Gastrocnemius medialis (tissue), 4 donors: ENCODE results near the gene DPP3.

Experiments used
- CTCF ChIP-seq, 5 experiments: fragments of 450-650 bp in 3 of 5; fragments of 200-600 bp in 2 of 5; sonication (generic) in 2 of 5; IDR thresholded peaks in 4 of 5; conservative IDR thresholded peaks in 1 of 5; 1 replicate in 4 of 5; 2 replicates in 1 of 5; pipeline ENCODE4 v1.5.1; 2016 to 2019; ENCODE audit warnings: antibody characterized with exemption in 5 of 5, mild to moderate bottlenecking in 3 of 5, moderate library complexity in 3 of 5
- POLR2A ChIP-seq, 2 donors: fragments of 450-650 bp; IDR thresholded peaks; one replicate each; pipeline ENCODE4 v1.6.1; 2017; ENCODE audit warnings: antibody characterized with exemption in 2 of 2, mild to moderate bottlenecking in 2 of 2, moderate library complexity in 2 of 2

- no peak for TF ChIP-seq CTCF (IDR thresholded peaks at IDR 0.05 in 4 of 5, conservative IDR thresholded peaks at IDR 0.05 in 1 of 5)
- no peak for TF ChIP-seq POLR2A (IDR thresholded peaks at IDR 0.05)
Measured at GRCh38 chr11:66523611-66524010, 43.4 kb downstream of the DPP3 start.
